CD4-positive, alpha-beta T cell treated with Interferon gamma for 1 hour (primary cell): ENCODE measurements around the gene BLNK.

Experiments used
- DNase-seq: peaks from one replicate; pipeline ENCODE4 v3.0.0-alpha.2; 2020

Gene BLNK

GRCh38 chr10:96287392-96288105 lies 16.2 kb upstream of the BLNK start:
- no peak for DNase-seq

- no peak for DNase-seq
Measured at GRCh38 chr10:96285331-96285752, 14.0 kb upstream of the BLNK start.

GRCh38 chr10:96283756-96284155 lies 12.4 kb upstream of the BLNK start:
- no peak for DNase-seq

- no peak for DNase-seq
Measured at GRCh38 chr10:96283351-96283750, 12.0 kb upstream of the BLNK start.

- no peak for DNase-seq
Measured at GRCh38 chr10:96281444-96282029, 10.2 kb upstream of the BLNK start.

GRCh38 chr10:96280859-96281258 lies 9.5 kb upstream of the BLNK start:
- DNase-seq, result no peak

- no peak for DNase-seq
Measured at GRCh38 chr10:96279191-96279641, 7.8 kb upstream of the BLNK start.

GRCh38 chr10:96276831-96277230 lies 5.5 kb upstream of the BLNK start:
- DNase-seq, result no peak

- DNase-seq, result no peak
Measured at GRCh38 chr10:96276426-96276825, 5.1 kb upstream of the BLNK start.

- DNase-seq, result no peak
Measured at GRCh38 chr10:96275685-96276418, 4.5 kb upstream of the BLNK start.

GRCh38 chr10:96272316-96273280 lies 1.2 kb upstream of the BLNK start:
- DNase-seq, result no peak

GRCh38 chr10:96270571-96270970 lies 798 bp downstream of the BLNK start:
- DNase-seq, result no peak

- DNase-seq, result no peak
Measured at GRCh38 chr10:96269438-96270300, 1.7 kb downstream of the BLNK start.

- no peak for DNase-seq
Measured at GRCh38 chr10:96268341-96268909, 2.9 kb downstream of the BLNK start.

GRCh38 chr10:96267234-96267705 lies 4.1 kb downstream of the BLNK start:
- DNase-seq, result no peak

GRCh38 chr10:96266118-96266770 lies 5.1 kb downstream of the BLNK start:
- DNase-seq, result no peak

- DNase-seq, result no peak
Measured at GRCh38 chr10:96264938-96265337, 6.4 kb downstream of the BLNK start.

- no peak for DNase-seq
Measured at GRCh38 chr10:96263669-96264068, 7.7 kb downstream of the BLNK start.

GRCh38 chr10:96263176-96263575 lies 8.2 kb downstream of the BLNK start:
- no peak for DNase-seq

- DNase-seq, result no peak
Measured at GRCh38 chr10:96261930-96262329, 9.4 kb downstream of the BLNK start.

- DNase-seq, result no peak
Measured at GRCh38 chr10:96261132-96261531, 10.2 kb downstream of the BLNK start.
